Measurements from ENCODE around the gene SLC35F4. TPM values are rescaled to one million over a fixed set of nuclear protein-coding genes. Genes with fewer than 3 reads are reported as not detected.

The SLC35F4 gene
- total RNA-seq, 1 donor from 2014 or later = 0.37 TPM

GRCh38 chr14:57582746-57583145 lies 283.1 kb downstream of the SLC35F4 start:
- Mint-ChIP-seq H3K27me3 (ENCODE audit: low read depth) (no peaks in the 10 kb centered on the region), H3K9me3 (peaks cover 9% of the 10 kb centered on the region), H3K36me3 (ENCODE audit: low read depth) (no peaks in the 10 kb centered on the region), H3K27ac (ENCODE audit: unreplicated experiment) (no peak overlapping the region), H3K4me1 (peaks cover 6% of the 10 kb centered on the region), H3K4me3 (no peak overlapping the region)
- no peak for TF ChIP-seq CTCF (conservative IDR thresholded peaks at IDR 0.05)
- DNase-seq (ENCODE audit: low read depth, low spot score) = no peak

- H3K4me1 Mint-ChIP-seq = peaks cover 11% of the 10 kb centered on the region
- no peaks in the 10 kb centered on the region for H3K27me3 Mint-ChIP-seq (ENCODE audit: low read depth)
- H3K9me3 Mint-ChIP-seq = no peaks in the 10 kb centered on the region
- no peak for TF ChIP-seq CTCF (conservative IDR thresholded peaks at IDR 0.05)
- H3K36me3 Mint-ChIP-seq (ENCODE audit: low read depth) = no peaks in the 10 kb centered on the region
- no peak overlapping the region for H3K4me3 Mint-ChIP-seq
- no peak overlapping the region for H3K27ac Mint-ChIP-seq (ENCODE audit: unreplicated experiment)
- DNase-seq (ENCODE audit: low read depth, low spot score) = no peak
These were observed 287.1 kb downstream of the SLC35F4 start for GRCh38 chr14:57578801-57579200.

GRCh38 chr14:57576498-57576897 lies 289.4 kb downstream of the SLC35F4 start:
- Mint-ChIP-seq H3K27ac (ENCODE audit: unreplicated experiment) (no peak overlapping the region), H3K36me3 (ENCODE audit: low read depth) (no peaks in the 10 kb centered on the region), H3K27me3 (ENCODE audit: low read depth) (no peaks in the 10 kb centered on the region), H3K9me3 (no peaks in the 10 kb centered on the region), H3K4me3 (no peak overlapping the region), H3K4me1 (peaks cover 11% of the 10 kb centered on the region)
- TF ChIP-seq CTCF (conservative IDR thresholded peaks at IDR 0.05) = no peak
- DNase-seq (ENCODE audit: low read depth, low spot score) = no peak

GRCh38 chr14:57575482-57575881 lies 290.4 kb downstream of the SLC35F4 start:
- TF ChIP-seq CTCF (conservative IDR thresholded peaks at IDR 0.05) = no peak
- no peak for DNase-seq (ENCODE audit: low read depth, low spot score)
- no peaks in the 10 kb centered on the region for H3K9me3 Mint-ChIP-seq
- H3K27me3 Mint-ChIP-seq (ENCODE audit: low read depth) = no peaks in the 10 kb centered on the region
- no peak overlapping the region for H3K27ac Mint-ChIP-seq (ENCODE audit: unreplicated experiment)
- no peak overlapping the region for H3K4me3 Mint-ChIP-seq
- H3K36me3 Mint-ChIP-seq (ENCODE audit: low read depth) = no peaks in the 10 kb centered on the region
- H3K4me1 Mint-ChIP-seq = peaks cover 5% of the 10 kb centered on the region

- TF ChIP-seq CTCF (conservative IDR thresholded peaks at IDR 0.05) = no peak
These were observed 291.1 kb downstream of the SLC35F4 start for GRCh38 chr14:57574617-57575288.

More at GRCh38 chr14:57574617-57575288, 291.1 kb downstream of the SLC35F4 start:
- no peak overlapping the region for H3K27ac Mint-ChIP-seq (ENCODE audit: unreplicated experiment)
- no peaks in the 10 kb centered on the region for H3K27me3 Mint-ChIP-seq (ENCODE audit: low read depth)
- no peak for DNase-seq (ENCODE audit: low read depth, low spot score)
- H3K4me1 Mint-ChIP-seq = peaks cover 5% of the 10 kb centered on the region
- H3K9me3 Mint-ChIP-seq = no peaks in the 10 kb centered on the region
- no peaks in the 10 kb centered on the region for H3K36me3 Mint-ChIP-seq (ENCODE audit: low read depth)
- no peak overlapping the region for H3K4me3 Mint-ChIP-seq

Measured in neural crest cell (in vitro differentiated cells).